Measurements from ENCODE around the gene DSCAML1.

The DSCAML1 gene

GRCh38 chr11:117642835-117643234, 154.2 kb downstream of the DSCAML1 start:
- no peak overlapping the region for H3K4me3 ChIP-seq (ENCODE audit: low read depth, low read length)
- no peak for DNase-seq (ENCODE audit: low read depth)
- no peak for TF ChIP-seq CTCF (IDR thresholded peaks at IDR 0.05; ENCODE audit: control insufficient read depth, extremely low read depth, insufficient read depth)

GRCh38 chr11:117642396-117642795, 154.6 kb downstream of the DSCAML1 start:
- DNase-seq (ENCODE audit: low read depth): no peak
- no peak for TF ChIP-seq CTCF (IDR thresholded peaks at IDR 0.05; ENCODE audit: control insufficient read depth, extremely low read depth, insufficient read depth)
- no peak overlapping the region for H3K4me3 ChIP-seq (ENCODE audit: low read depth, low read length)

GRCh38 chr11:117641008-117641915, 155.8 kb downstream of the DSCAML1 start:
- no peak for TF ChIP-seq CTCF (IDR thresholded peaks at IDR 0.05; ENCODE audit: control insufficient read depth, extremely low read depth, insufficient read depth)
- DNase-seq (ENCODE audit: low read depth): no peak

GRCh38 chr11:117640041-117640440, 157.0 kb downstream of the DSCAML1 start:
- DNase-seq (ENCODE audit: low read depth): no peak
- no peak overlapping the region for H3K4me3 ChIP-seq (ENCODE audit: low read depth, low read length)
- no peak for TF ChIP-seq CTCF (IDR thresholded peaks at IDR 0.05; ENCODE audit: control insufficient read depth, extremely low read depth, insufficient read depth)

More at GRCh38 chr11:117641008-117641915, 155.8 kb downstream of the DSCAML1 start:
- H3K4me3 ChIP-seq (ENCODE audit: low read depth, low read length): no peak overlapping the region

- no peak for TF ChIP-seq CTCF (IDR thresholded peaks at IDR 0.05; ENCODE audit: control insufficient read depth, extremely low read depth, insufficient read depth)
- DNase-seq (ENCODE audit: low read depth): no peak
- no peak overlapping the region for H3K4me3 ChIP-seq (ENCODE audit: low read depth, low read length)
These were observed 157.4 kb downstream of the DSCAML1 start for GRCh38 chr11:117639601-117640000.

GRCh38 chr11:117638911-117639543, 158.0 kb downstream of the DSCAML1 start:
- no peak for TF ChIP-seq CTCF (IDR thresholded peaks at IDR 0.05; ENCODE audit: control insufficient read depth, extremely low read depth, insufficient read depth)
- H3K4me3 ChIP-seq (ENCODE audit: low read depth, low read length): no peak overlapping the region
- no peak for DNase-seq (ENCODE audit: low read depth)
